Endothelial cell of umbilical vein (primary cell): ENCODE results near the gene GSDME.
A peak's percentile ranks its signal among the peaks of the same experiment; 100 is the strongest.

Source experiments
- CTCF ChIP-seq, 2 donors: IDR thresholded peaks; 1 replicate in 1 of 2; 2 replicates in 1 of 2; pipeline ENCODE4 v1.5.1; 2011; ENCODE audit warnings: low read length in 2 of 2, mild to moderate bottlenecking in 2 of 2, moderate library complexity in 2 of 2, control low read depth in 1 of 2, inconsistent platforms in 1 of 2, low read depth in 1 of 2; ENCODE audit not compliant: insufficient read depth in 1 of 2; ENCODE audit errors: extremely low read depth in 1 of 2
- EZH2 ChIP-seq: IDR thresholded peaks from 2 replicates; pipeline ENCODE4 v1.6.1; 2012; ENCODE audit warnings: borderline replicate concordance, low read depth, mild to moderate bottlenecking, moderate library complexity, low read length, inconsistent platforms; ENCODE audit not compliant: severe bottlenecking
- FOS ChIP-seq: IDR thresholded peaks from 2 replicates; pipeline ENCODE4 v1.6.1; 2011; ENCODE audit warnings: mild to moderate bottlenecking, low read length, moderate library complexity, borderline replicate concordance; ENCODE audit not compliant: insufficient read depth
- GATA2 ChIP-seq: IDR thresholded peaks from 2 replicates; pipeline ENCODE4 v1.7.0; 2011; ENCODE audit warnings: low read depth, mild to moderate bottlenecking, moderate library complexity, mixed read lengths, low read length; ENCODE audit not compliant: insufficient read length, insufficient read depth
- JUN ChIP-seq: IDR thresholded peaks from 2 replicates; pipeline ENCODE4 v1.6.1; 2011; ENCODE audit warnings: borderline replicate concordance, low read depth; ENCODE audit not compliant: insufficient read length, insufficient read depth
- MYC ChIP-seq: IDR thresholded peaks from one replicate; pipeline ENCODE4 v1.6.1; 2011; ENCODE audit warnings: mild to moderate bottlenecking, low read depth, low read length
- POLR2A ChIP-seq: IDR thresholded peaks from 2 replicates; pipeline ENCODE4 v1.6.1; 2012; ENCODE audit warnings: low read depth, mild to moderate bottlenecking, control low read depth, low read length
- POLR2AphosphoS5 ChIP-seq: IDR thresholded peaks from 2 replicates; pipeline ENCODE4 v1.6.1; 2012; ENCODE audit warnings: low read depth, mild to moderate bottlenecking, control low read depth, low read length, moderate library complexity; ENCODE audit not compliant: insufficient read depth
- TF ChIP-seq, protein P1 (sequence below): IDR thresholded peaks from 2 replicates; pipeline ENCODE4 v1.6.1; 2011; ENCODE audit not compliant: insufficient read depth, insufficient read length

DNA sequence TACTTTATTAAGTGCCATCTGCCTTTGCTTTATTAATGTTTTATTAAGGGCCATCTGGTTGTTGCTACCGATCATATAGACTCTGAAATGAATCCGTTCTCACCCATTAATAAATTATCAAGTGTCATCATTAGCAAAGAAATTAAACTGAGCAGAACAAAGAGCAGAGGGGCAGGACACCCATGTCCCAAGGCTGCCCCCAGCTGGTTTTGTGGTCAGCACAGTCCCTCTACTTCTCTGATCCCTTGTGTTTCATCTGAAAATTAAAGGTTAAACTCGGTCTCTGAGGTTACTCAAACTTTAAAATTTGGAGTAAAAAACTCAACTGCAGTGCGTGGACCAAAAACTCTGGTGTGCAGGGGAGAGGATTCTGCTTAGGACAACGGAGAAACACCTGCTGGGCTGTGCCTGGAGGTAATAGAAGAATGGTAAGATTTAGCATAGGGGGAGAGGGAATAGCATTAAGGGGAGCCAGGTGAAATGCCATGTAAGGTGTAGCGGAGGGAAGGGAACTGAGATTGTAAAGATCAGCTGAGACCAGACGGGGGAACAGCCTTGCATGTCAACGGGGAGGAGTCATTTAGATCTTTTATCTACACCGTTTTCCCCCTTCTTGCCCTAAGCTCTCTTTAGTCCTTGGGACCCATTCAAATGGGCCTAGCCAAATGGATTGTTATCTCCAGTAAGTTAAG, 10.8 kb upstream of the GSDME start:
- TF ChIP-seq POLR2A = no peak
- TF ChIP-seq POLR2AphosphoS5 = no peak
- TF ChIP-seq CTCF (IDR thresholded peaks at IDR 0.05; ENCODE audit: extremely low read depth in 1 of 2, insufficient read depth in 1 of 2, low read depth in 1 of 2, low read length in 2 of 2) = peak in 1 of 2 donors; percentile 14
- TF ChIP-seq GATA2 = no peak
- no peak for TF ChIP-seq EZH2
- no peak for TF ChIP-seq JUN
- TF ChIP-seq MYC = no peak
- TF ChIP-seq, protein P1, sequence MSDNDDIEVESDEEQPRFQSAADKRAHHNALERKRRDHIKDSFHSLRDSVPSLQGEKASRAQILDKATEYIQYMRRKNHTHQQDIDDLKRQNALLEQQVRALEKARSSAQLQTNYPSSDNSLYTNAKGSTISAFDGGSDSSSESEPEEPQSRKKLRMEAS = no peak
- TF ChIP-seq FOS = no peak
